DMS53 (cell line): ENCODE data around the gene KLHL40.
"Not testable (repeated sequence)": the region's sequence is repeated elsewhere in the genome, so short reads cannot be mapped to it uniquely, and the experiment has no call there.

Experiments used
- DNase-seq: peaks from one replicate; lab custom pipeline; 2025; lab: John Stamatoyannopoulos, UW

KLHL40 gene

DNA sequence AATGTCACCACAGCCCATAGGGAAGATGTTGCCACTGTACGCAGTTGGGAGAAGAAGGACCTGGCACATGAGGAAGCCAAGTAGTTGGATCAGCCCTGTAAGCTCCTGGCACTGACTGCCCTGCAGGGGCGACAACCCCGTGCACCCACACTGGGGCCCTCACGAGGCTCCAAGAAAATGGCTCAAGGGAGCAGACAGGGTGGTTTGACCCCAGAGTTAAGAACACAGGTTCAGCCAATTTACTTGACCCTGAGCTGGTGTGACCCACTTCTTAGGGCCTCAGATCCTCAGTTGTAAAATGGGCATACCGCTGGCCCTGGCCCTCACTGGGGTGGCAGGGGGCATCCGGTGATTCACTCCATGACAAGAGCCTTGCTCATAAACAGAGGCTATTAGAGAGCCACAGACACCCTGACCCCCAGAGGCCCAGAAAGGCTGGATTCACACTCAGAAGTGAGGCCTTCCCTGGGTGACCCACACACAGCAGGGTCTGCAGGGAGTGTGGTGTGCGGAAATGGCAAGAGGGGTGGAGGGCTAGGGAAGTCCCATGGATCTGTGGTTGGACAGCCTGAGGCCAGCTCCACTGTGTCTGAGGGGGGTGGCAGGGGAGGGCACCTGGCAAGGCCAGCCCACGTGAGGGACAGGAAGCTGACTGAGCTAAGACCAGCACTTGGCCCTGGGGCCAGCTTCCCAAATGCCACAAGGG, 19.0 kb downstream of the KLHL40 start:
- no peak for DNase-seq

DNA sequence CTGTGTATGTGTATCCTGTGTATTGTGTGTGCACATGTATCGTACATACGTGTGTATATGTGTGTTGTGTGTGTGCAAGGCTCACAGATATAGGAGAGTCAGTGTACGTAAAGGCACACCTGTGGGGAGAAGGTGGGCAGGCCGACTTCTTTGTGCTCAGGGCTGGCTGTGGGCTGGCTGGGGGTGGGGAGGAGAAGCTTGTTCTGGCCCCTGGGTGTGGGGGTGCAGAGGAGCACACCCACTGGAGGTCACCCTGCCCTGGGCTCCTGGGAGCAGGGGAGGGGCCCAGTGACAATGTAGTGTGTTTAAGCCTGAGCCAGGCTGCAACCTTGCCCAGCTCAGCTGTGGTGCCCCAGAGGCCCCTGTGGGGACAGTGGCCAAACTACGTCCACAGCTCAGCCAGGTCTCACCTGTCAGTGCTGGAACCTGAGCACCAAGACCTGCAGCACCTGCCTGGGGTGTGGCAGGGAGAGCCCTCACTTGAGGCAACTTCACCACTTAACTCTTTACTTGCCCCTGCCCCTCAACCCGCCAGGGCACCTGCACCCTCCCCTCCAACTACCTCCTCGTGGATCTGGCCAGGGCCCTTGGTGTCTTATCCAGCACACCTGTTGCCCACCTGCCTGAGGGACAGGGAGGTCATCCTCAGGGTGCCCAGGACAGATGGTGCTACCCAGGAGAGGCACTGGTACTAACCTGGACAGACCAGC, 19.9 kb downstream of the KLHL40 start:
- no peak for DNase-seq

DNA sequence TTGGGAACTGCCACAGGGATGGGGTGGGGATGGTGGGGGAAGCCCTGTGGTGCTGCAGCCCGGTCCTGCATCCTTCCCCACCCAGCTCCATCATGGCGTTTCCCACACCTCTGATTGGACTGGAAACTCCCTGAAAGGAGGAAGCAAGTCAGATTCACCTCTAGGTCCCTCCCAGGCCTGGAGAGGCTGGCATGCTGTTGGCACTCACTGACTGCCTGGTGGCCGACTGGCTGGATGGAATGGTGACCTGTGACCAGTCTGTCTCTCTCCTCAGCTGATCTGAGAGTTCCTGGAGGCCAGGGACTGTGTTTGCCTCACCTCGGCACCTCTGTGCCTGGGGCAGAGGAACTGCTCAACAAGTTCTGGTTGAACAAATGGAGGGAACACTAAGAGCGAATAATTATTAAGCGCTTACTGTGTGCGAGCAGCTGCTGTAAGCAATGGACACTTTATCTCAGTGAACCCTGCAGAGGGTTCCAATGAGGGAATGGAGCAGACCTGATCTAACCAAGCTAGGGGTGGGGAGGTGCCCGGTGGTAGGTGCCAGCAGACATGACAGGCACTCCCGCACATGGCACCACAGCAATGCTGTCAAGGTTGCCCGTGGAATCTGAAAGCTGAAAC, 20.7 kb downstream of the KLHL40 start:
- no peak for DNase-seq

DNA sequence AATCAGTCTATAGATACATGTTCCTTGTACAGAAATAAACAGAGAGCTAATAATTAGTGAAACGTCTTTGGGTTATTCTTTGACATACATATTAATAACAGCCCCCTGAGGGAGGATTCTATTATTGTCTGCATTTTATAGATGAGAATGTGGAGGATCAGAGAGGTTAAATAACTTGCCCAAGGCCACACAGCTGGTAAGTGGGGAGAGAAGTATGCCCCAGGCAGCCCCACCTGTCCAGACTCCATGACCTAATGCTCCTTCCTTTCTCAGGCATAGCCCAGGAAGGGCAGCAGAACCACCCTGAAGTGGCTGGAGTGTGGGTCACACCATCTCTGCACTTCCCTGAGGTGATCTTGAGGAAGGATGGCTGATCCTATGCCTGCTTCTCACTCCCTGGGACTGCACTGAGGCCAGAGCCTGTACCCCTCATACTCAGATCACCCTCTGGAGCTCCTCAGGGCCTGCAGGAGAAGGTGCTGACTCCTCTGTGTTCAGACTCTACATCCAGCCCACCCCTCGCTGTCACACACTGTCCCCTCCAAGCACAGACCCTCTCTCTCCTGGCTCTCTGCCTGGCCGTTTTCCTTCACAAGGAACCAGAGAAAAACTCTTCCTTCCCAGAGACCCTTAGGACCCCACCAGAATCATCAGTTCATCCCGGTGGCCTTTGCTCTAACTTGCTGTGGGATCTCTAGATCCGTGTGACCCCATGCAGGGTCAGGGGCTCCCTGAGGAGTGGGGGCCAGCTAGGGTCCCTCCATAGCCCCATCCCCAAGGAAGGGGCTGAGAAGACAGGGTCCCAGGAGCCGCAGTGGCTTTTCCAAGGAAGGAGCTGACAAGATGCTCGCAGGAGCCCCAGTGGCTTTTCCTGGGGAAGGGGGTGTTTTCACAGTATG, 21.6 kb downstream of the KLHL40 start:
- no peak for DNase-seq

DNA sequence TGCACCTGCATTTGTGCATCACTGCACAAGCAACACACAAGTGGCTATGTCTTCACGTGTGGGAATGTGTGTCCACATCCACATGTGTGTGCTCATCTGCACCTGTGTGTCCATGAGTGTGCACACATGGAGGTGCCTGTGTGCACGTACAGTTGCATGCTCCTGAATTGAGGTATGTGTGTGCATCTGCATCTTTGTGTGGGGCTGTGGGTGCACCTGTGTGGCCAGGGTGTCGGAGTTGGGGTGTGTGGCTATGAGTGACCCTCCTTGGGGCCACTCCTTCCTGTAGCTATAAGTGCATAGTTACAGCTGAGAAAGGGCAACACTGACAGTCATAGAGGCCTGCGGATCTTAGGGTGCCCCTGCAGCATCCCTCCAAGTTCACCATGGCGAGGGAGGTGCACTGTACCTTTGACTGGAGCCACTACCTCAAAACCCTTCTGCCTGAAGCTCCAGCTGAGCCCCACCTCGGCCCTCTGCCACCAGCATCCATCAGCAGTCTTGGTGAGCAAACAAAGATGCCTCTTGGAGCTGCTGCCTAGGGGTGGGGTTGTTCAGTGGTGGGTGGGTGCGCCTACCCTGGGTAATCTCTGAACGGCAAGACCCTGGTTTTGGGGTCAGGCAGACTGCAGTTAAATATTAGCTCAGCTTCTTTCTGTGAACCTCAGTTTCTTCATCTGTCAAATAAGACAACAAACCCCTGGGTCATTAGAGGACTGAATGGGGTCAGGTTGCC, 22.5 kb downstream of the KLHL40 start:
- no peak for DNase-seq

DNA sequence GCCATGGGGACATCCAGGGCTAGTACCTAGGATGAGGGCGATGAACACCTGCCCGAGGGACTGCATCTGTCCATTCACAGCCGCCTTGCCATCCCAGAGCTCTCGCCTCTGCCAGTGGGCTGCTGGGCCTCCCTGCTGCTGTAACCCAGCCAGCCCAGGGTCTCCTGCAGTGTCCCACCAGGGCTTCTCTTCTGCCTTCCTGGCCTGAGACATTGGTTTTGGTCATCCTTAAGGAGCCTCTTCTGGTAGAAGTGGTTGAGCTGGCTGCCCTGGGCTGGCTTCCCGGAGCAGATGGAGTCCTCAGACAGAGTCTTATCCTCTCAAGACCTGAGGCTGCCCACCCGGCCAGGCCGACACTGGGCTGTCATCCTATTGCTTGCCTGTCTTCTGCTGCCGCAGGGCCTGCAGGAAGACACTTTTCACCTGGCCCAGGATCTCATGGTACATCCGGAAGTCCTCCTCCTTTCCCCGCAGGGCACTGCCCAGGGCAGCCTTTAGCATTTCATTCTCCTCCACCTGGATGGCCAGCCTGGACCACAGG, 23.3 kb downstream of the KLHL40 start:
- DNase-seq = no peak

DNA sequence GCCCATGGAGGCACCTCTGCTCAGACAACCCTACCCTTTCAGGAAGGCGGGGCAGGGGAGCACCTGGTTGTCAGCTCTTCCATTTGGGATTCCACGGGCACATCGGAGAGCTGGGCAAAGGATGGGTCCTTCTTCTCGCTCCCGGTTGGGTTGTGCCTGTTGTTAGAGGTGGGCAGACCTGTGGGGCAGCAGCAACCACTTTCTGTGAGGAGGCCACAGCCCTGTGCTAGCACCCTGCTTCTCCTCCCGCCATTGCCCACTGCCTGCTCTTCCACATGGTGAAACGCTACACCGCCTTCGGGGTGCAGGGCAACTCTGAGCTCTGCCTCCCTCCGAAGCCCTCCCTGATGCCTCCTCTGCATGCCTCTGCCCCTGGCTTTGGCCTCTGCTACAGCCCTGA, 24.3 kb downstream of the KLHL40 start:
- DNase-seq = no peak

DNA sequence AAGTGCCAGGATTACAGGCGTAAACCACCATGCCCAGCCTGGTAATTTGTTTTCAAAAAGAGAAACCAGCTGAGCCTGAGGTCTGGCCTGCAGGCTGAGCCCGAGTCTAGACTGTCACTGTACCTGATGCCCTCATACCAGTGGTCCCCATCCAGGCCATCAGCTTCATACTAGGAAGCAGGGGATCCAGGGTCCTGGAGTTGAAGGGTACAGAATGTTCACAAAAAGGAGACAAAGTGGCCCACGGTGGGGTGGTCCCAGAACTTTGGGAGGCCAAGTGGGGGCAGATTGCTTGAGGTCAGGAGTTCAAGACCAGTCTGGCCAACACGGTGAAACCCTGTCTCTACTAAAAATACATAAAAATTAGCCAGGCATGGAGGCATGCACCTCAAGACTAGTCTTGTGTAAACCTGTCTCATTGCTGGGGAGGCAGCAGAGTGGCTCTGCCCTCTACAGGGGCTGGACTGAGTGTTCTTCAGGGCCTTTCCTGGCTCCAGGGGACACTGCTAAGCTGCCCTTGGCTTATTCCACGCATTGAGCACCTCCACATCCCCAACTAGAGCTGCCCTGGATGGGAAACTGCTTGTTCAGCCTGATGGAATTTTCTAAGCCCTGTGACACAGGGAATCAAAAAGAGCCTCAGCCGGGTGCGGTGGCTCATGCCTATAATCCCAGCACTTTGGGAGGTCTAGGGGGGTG, 25.1 kb downstream of the KLHL40 start:
- DNase-seq = no peak

DNA sequence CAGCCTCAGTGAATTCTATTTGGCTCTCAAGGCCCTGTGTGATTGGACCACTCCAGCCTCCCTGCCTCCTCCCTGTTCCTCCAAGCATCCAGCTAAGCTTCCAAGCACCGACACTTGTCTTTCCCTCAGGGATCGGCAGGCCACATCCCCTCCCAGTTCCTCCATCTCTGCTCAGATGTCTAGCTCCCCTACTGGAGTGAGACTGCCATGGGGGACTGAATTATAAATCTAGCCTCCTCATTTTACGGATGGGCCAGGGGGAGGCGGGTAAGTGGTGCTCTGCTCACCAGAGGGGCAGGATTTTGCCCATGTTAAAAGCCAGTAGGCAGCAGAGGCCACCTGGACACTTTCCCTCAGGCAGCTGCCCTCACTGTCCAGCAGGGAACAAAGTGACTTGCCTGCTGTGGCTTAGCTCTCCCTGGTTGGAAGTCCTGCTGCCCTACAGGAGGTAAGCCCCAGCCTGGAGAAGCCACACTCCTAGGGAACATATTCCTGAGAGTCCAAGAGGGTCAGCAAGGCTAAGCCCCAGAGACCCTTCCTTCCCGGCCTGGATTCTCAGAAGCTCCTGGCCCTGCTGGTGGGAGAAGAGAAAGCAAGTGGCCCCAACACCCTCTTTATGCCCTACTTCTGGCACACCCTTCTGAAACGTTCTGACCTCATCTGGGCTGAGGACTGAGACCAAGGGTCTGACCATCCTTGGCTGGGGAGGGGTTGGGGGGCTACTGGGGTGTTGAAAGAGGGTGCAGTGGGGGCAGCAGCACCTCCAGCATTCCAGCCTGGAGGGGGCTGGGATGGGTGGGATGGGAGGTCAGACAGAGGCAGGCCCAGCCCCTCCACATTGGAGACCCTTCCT, 26.4 kb downstream of the KLHL40 start:
- DNase-seq = no peak

DNA sequence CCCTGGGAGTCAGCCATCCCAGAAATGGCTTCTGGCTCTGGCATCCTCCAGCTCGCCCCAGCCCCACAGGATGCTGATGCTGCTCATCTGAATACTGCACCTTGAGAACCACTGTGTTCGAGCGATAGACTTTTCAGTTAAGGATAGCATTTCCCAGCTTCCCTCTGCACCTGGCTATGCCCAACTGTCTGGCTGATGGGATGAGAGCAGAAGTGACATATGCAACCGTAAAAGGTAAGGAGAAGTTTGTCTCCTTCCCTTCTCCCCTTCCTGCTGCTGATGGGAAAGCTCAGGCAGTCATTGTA, 27.0 kb downstream of the KLHL40 start:
- no peak for DNase-seq

DNA sequence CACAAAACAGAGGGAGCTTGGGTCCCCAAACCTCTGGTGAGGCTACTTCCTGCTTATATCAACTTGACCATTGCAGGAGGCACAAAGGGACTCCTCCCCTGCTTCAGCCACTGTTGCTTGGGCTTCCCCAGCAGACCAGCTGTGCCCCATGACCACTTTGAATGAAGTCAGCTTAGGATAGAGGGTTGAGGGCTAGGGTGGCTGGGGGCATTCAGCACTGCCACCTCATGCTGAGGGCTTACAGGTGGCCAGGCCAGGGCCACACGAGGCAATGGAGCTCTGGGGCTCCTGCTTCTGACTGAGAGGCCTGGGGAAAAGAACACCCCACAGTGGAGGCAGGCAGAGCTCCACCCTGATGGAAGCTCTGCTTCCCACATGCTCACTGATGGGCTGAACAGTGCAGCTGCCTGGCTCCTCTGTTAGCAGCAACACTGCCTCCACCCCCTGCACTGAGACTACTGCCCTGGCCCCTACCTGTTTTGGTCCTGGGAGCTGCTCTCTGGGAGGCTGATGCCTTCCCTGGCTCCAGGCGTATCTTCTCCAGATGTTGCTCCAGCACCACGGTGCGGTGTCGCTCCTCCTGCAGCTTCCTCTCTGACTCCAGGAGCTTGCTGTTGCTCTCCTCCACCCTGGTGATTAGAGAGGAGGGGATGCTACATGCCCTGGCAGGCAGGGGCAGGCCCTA, 27.5 kb downstream of the KLHL40 start:
- DNase-seq = no peak

DNA sequence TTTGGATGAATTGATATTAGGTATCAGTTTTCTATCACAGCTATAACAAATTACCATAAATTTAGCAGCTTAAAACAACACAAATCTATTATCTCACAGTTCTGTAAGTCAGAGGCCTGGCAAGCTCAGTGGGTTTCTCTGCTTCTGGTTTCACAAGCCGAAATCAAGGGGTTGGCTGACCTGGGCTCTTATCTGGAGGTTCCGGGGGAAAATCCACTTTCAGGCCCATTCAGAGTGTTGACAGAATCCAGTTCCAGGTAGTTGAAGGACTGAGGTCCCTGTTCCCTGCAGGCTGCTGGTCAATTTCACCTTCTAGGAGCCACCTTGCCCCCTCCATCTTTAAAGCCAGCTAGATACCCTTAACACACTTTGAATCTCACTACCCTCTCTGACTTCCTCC, 28.4 kb downstream of the KLHL40 start:
- no peak for DNase-seq

DNA sequence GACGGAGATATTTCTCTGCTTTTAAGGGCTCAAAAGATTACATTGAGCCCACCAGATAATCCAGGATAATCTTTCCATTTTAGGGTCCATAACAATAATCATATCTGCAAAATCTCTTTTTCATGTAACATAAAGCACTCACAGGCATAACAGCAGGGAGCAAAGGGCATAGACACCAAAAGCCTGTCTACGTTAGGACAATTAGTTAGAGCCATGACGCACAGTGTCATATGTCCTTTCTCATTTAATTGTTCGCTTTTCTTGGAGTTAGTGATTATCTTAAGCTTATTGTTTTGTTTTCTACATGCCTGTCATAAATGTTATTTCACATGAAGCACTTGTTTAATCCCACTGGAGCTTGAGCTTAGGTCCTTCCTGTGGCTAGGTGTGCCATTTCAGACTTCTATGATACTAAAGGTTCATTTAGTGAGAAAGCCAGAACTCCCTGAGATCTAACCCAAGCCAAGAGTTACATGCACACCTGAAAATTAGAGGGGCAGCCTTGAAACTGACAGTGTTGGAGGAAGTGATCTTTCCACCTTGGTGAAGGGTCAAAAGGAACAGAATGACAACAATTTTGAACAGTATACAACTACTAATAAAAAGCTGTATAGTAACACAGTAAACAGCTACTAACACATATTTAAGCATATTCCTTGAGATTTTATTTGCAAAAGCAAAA, 29.0 kb downstream of the KLHL40 start:
- no peak for DNase-seq

DNA sequence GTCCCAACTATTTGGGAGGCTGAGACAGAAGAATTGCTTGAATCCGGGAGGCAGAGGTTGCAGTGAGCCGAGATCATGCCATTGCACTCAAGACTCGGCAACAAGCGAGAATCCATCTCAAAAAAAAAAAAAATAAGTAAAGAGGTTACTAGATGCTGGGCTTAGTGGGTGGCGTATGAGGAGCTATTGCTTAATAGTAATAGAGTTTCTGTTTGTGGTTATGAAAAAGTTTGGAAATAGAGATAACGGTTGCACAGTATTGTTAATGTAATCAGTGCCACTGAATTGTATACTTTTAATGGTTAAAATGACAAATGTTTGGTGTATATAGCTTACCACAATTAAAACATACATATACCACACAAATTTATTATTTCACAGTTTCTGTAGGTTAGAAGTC, 32.0 kb downstream of the KLHL40 start:
- DNase-seq = no peak

DNA sequence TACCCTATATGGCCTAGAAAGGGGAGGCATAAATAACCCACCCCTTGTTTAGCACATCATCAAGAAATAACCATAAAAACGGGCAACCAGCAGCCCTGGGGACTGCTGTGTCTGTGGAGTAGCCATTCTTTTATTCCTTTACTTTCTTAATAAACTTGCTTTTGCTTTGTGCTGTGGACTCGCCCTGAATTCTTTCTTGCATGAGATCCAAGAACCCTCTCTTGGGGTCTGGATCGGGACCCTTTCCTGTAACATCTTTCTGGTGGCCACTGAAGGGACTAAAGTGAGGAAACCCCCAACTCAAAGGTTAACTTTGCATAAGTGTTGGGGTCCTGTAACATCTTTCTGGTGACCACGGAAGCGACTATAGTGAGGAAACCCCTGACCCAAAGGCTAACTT, 33.0 kb downstream of the KLHL40 start:
- no peak for DNase-seq

DNA sequence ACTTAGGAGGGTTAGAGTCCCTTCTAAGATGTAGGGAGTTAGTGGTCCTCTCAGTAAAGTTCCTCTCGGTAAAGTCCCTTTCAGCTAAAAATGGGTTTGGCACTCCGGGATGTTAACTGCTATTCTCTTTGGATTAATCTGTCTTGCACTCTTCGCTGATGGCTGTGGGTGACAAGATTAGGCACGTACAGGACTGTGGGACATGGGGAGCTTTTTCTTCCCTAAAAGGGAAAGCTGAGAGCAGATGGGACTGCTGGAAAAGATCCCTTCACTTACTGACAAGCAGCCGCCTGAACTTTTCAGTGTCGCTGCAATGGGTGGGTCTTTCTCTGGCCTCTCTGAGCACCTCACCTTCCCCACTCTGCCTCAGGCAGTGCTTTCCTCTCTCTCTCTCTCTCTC, 33.7 kb downstream of the KLHL40 start:
- DNase-seq = no peak

DNA sequence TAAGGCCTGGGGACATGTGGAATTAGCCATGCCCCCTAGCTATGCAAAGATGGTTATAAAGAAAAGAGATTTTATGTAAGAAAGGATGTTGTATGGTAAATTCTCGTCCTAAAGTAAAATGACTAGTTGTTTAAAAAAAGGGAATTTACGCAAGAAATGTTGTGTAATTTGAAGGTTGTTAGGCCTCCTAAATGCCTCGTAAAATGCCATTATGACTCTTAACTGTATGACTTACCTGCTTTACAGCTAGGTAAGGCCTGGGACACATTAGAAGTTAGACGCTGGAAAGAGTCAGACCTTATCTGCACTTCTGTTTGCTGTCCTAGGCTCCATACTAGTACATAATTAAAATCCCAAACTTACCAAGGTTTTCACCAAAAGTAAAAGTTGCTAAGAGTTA, 34.8 kb downstream of the KLHL40 start:
- no peak for DNase-seq

DNA sequence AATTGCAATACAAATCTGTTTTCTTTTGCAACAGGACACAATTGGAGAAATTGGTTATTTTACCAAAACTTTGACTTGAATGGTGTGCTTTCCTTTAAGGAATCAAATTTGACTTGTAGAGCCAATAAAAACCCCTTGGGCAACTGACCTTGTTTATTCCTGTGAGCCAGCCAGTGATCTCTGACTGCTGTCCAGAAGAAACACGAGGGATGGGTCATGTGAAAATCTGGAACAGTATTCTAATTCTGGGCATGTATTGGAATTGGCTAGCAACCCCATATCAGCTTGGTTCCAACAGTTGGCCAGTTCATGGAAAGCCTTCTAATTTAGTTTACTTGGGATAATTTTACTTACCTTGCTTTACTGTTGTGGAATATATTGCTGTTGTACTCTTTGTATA, 36.4 kb downstream of the KLHL40 start:
- no peak for DNase-seq

DNA sequence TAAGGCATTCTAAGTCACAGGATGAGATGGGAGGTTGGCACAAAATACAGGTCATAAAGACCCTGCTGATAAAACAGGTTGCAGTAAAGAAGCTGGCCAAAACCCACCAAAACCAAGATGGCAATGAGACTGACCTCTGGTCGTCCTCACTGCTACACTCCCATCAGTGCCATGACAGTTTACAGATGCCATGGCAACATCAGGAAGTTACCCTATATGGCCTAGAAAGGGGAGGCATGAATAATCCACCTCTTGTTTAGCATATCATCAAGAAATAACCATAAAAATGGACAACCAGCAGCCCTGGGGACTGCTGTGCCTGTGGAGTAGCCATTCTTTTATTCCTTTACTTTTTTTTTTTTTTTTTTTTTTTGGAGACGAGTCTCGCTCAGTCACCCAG, 37.1 kb downstream of the KLHL40 start:
- DNase-seq = not testable (repeated sequence)
